HG03039 (cell line): ENCODE measurements around the gene NYNRIN.

ENCODE experiments used
- ATAC-seq: cut with Tn5 transposase; IDR thresholded peaks from one replicate; pipeline ENCODE4 v1.9.1; 2021; ENCODE audit warnings: mild to moderate bottlenecking, moderate library complexity; ENCODE audit not compliant: unreplicated experiment

NYNRIN gene

DNA sequence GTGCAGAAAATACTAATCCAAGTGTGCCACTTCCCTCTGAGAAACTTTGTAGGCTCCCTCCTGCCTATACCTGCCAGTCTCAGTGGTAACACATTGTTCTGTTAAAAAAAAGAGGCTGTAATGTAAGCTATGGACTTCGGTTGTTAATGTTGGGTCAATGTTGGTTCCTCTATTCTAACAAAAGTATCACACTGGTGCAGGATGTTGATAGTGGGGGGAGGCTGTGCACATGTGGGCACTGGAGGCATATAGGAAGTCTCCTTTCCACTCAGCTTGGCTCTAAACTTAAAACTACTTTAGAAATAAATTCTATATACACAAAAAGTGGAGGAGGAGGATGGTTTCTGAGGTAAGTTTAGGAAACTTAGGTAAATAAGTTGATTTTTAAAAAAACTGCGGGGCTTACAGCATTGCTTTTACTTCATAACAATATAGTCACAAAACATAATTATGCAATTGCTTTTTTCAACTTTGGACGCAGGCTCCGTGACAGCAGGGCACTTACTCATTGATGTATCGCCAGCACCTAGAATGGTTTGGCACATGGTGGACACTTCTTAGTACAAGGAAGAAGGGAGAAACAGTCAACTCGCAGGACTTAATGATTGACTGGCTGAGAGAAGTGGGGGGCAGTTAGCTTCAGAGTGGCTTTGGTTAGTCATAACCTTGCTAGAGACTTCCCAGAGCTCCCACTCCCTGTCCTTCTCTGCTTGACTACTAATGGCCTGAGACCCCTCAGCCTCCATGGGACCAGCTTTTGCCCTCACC lies 7.9 kb upstream of the NYNRIN start:
- no peak for ATAC-seq

DNA sequence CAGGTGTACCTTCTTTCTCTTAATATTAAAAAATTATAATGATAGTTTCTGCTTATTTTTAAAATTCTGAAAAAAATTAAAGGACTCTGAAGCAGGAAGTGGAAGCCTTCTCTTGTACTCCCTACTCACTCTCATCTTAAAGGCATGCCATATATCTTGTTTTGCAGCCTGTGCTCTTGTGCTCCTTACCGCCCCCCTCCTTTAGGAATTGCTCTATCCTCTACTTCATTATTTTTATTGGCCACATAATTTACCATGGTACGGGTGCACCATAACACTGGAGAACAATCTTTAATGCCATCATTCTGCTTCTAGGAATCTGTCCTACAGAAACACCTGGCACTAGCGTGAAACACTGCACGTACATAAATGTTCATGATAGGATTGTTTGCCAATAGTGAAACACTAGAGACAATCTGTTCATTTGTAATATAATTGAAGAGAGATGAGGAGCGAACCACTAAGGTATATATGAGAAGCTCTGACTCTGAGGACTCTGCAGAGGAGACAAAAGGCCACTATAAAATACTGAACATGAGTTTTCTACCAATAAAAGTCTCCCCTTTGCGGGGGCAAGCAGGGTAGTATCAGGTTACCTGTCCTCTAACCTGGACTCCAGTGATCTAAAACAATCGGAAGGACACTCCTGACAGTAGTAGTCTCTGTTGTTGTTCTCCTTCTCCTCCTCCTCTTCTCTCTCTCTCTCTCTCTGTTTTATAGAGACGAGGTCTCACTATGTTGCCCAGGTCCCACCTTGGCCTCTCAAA lies 6.3 kb upstream of the NYNRIN start:
- no peak for ATAC-seq

DNA sequence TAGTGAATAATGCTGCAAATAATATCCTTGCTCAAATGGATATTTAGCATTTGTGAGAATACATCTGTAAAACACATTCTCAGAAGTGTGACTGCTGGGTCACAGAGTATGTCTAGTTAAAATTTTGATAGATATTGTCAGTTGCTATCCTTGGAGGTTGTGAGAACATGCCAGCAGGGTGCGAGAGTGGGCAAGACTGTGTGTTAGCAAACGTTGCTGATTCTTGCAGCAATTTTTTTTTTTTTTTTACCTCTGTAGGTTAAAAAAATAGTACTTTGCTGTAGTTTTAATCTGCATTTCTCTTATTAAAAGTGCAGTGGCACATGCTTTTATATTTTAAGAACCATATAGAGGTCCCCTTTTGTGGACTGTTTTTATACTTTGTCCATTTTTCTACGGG lies 4.5 kb upstream of the NYNRIN start:
- no peak for ATAC-seq

DNA sequence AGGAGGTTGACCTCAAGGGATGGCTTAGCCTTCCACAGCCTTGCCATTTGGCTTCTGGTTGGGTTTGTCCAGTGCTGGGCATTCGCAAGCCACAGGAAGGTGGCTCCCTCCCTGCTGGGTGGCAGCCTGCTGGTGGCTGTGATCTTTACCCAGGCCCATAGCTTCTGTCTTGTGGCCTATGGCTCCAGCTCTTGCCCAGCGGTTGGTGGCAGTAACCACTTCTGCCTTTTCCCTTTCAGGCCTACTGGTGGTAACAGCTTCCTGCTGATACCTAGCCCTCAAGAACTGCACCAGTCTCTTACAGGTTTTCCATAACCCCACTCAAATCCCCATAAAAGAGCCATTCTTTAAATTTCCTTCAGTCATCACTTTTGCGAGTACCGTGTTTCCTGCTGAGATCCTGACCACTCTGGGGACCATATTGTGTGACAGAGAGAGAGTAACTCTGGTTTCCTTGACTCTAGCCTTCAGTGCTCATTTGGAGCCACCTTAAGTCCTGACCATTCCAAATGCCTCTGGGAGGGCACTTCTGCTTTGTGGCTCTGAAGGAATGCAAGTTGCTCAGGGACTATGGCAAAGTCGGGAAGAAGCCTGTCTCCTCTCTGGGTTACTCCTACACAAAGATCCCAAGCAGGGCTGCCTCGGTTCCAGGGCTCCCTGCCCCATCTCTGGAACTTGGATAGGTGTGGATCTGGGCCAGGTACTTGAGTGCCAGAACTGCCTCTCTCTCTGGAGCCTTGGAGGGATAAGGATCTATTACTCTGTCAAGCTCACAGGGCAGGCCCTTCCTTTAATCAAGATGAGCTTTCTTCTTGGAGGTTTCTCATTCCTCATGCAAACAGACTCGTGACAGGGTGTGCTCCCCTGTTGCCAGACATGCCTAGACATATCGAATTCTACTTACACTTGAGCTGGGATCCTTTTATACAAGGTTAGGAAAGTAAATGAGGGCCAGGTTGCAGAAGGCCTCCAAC lies 2.9 kb upstream of the NYNRIN start:
- no peak for ATAC-seq

DNA sequence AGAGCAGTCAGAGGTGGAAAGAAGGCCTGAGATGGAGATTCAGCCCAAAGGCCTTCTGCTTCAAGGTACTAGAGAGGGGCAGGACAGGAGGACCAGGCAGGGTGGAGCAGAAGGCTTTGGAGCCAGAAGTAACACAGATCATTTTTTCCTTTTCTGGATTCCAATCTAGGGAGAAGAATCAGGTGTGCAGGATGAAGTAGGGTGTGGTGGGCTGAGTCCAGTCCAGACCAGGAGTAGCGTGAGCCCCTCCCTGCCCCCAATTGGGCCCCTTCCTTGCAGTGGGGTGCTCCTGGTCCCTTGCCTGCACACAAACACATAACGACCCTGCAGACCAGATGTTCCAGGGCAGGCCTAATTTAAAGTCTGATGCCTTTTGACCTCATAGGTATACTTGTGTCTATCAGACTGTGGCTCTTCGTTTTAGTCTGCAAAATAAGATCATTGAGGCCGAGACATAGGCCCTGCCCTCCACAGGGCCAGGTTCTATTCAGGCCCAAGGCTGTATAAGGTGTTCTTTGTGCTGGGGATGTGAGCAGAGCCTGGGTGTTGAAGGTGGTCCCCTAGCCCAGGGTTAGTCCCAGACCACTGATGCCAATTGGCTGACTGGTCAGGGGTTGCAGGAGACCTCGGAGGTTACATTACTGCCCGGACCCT lies 1.0 kb upstream of the NYNRIN start:
- ATAC-seq: no peak

DNA sequence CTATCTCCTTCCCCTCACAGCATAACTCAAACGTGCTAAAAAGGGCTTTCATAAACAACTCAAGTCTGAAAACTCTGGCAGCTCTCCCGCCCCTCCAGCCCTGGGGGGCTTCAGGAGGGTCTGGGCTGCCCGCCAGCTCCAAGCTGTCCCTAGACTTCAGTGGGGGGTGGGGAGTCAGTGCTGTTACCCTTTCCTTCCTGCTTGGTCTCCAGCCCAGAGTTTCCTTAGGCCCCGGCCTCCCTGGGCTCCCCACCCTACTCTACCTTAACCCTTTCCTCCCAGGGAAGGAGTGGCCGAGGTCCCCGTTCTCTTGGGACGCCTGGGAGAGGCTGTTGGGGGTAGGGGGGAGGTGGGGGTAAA lies 530 bp upstream of the NYNRIN start:
- no peak for ATAC-seq

DNA sequence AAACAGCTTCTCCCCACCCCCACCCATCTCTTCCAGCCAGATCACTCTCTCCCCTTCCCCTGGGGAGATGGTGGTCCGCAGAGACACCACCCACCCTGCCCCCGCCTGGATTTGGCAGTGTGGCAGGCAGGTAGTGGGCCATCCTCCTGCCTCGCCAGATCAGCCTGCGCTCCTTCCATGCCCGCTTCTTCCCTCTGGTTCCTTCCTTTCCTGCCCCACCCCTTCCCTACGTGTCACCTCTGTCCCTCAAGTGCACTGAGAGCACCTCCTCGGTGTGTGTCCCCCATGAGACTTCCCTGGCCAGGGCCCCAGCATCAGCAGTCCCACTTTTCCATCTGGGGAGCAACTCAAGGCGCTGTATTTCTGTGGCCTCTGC lies 632 bp downstream of the NYNRIN start:
- ATAC-seq: no peak

DNA sequence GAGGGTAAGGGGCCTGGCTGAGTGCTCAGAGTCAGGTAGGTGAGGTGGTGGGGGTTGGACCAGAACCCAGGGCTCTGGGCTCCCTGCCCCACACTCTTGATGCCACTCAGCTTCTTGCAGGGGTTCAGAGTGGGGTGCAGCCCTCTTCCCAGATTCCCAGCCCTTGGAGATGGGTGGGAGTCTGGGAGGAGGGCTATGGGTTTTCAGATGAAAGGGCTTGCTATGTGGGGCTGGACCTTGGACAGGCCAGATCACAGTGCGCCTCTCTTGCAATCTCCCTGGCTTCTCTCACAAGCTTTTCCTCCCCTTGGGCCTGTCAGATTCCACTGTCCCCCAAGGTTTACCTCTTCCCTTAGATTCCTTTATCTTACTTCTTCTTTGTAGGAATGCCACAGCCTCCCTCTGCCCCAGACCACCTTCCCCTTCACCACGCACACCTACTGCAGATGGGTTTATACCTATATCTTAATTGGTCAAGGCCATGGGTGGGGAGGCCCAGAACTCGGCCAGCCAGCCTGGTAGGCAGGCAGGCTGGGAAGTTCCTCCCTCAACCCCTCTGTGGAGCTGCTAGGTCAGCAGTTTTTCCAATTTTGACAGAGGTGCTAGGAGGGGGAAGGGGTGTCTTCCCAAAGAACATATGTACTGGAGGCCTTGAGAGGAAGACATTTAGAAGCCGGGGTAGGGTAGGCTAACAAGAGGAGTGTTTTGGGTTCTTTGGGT lies 1.4 kb downstream of the NYNRIN start:
- no peak for ATAC-seq

DNA sequence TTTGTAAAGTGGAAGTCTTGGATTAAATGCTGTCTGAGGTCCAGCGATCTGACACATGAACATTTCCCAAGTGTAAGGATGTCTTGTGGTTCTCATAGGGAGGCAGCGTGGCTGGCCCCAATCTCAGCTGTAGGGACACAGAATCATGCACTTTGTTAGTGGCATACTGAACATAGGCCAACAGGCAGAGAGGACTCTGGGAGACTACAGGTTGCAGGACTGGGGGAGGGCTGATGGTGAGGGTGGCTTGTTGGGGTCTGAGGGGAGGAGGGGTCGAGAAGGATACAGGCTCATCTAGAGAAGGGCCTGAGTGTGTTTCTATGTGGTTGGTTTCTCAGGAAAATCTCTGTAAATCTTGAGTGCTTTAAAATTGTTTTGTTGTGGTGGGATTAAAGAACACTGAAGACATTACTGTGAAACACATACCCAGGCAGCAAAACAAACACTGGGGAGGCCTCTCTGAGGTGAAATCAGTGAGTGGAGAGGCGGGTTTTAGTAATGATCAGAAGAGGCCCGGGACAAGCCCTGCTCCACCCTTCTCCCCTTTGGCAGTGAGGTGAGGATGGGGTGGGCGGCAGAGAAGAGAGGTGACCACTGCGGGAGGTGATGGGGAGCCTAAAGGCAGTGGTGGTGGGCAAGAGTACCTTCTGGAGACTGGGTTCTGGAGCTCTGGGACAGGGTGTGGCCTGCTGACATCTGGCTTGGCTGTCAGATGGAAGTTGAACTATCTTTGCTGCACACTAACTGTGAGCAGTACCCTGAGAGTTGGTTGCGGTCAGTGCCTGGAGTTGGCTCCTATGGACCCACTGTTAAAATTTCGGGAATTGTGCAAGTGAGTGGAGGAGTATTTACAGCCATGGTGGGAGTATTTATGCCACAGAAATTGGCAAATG lies 3.3 kb downstream of the NYNRIN start:
- ATAC-seq: no peak

DNA sequence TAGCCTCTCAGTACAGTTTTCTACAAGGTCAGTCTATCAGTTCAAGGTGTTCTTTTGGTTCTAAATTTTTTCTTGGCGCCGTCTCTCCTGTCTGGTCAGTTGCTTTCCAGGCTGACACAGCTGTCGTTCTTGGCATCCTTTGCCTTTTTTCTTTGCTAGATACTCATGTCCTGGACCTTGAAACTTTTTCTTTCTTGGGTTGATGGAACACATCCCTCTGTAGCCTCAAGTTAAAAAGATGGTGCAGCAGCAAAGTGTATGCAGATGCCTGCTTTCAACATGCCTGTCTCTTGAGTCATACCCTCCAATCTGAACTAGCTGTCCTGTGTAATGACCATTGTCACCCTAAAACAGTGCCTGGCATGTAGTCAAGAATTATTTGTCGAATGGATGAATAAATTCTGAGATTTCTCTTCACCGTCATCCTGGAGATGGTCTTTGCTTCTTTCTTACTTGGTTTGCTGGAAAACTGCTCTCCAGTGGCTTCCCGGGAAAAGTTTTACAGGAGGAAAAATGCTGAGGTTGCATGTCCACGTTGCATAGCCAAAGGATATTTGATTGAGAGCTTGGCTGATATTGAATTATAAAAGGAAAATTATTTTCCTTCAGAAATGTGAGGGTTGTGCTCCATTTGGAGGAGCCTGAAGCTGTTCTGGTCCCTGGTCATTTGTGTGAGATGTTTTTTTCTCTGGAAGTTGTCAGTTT lies 4.6 kb downstream of the NYNRIN start:
- no peak for ATAC-seq

DNA sequence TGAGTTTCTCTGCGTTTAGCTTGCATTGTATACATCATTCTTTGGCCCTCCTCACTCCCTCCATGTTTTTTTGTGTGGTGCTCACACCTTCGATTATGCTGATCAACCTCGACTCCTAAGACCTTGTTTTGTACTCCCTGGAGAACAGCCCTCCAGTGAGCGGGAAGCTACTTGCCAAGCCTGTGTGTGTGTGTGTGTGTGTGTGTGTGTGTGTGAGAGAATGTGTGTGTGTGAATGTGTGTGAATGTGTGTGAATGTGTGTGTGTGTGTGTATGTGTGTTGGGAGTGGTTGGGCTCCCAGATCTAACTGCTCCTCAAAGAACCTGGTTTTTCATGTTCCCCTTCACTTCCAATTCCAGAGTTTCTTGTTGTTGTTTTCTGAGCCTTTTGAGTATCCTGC lies 6.0 kb downstream of the NYNRIN start:
- no peak for ATAC-seq

DNA sequence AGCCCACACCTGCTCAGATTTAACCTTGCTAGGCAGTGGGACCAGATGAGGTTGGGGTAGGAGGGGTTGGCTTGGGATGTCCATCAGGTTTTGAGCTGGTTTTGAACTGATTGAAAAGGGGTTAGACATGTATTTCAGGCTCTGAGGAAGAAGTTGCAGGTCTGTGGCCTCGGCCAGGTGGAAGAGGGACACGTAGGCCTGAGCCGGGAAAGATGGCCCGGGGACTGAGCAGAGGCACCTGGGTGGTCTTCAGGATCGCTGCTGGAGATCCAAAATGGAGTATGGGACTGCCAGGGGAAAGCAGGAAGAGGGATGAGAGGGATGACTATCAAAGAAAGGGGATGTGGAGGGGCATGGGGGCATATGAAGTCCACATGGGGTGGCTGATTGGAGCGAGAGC lies 7.6 kb downstream of the NYNRIN start:
- no peak for ATAC-seq

DNA sequence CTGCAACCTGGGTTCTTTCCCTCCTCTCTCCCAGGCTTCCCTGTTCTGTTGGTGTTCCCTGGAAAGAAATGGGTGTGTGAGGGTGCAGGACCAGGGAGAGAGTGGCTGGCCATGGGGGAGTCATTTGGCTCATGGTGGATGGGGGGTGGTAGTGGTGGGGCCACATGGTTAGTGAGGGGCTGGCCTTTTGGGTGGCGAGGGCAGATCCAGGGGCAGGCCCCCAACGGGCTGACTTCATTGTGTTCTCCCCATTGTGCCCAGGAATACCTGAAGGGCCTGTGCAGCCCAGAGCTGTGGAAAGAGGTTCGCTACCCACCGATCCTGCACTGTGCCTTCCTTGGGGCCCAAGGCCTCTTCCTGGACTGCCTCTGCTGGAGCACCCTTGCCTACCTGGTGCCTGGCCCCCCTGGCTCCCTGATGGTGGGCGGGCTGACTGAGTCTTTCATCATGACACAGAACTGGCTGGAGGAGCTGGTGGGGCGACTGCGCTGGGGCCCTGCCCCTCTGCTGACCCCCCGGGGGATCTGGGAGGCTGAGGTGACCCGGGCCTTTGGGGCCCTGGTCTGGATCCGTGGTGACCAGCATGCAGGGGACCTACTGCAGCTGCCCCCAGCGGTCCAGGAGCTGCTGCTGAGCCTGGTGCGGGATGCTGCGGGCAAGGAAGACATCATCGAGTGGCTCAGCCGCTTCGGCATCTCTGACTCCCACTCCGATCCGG lies 9.0 kb downstream of the NYNRIN start:
- ATAC-seq: no peak

DNA sequence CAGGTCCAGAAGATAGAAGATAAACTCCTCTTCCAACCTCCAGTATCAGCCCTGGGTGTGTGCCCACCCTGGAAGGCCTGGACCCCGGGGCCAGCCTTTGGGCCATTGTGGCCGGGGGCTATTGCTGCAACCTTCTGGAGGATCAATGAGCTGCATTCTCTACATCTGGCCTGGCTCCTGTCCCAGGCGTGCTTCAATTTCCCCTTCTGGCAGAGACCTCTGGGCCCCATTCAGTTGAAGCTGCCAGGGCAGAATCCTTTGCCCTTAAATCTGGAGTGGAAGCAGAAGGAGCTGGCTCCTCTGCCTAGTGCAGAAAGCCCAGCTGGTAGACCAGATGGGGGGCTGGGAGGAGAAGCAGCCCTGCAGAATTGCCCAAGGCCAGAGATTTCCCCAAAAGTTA lies 10.0 kb downstream of the NYNRIN start:
- ATAC-seq: no peak

DNA sequence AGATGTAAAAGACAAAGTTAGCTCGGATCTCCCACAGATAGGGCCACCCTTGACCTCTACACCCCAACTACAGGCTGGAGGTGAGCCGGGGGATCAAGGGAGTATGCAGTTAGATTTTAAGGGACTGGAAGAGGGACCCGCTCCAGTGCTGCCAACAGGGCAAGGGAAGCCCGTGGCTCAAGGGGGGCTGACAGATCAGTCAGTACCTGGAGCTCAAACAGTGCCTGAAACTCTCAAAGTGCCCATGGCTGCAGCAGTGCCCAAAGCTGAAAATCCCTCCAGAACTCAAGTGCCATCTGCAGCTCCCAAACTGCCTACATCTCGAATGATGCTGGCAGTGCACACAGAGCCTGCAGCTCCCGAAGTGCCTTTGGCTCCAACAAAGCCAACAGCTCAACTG lies 10.4 kb downstream of the NYNRIN start:
- ATAC-seq: no peak

DNA sequence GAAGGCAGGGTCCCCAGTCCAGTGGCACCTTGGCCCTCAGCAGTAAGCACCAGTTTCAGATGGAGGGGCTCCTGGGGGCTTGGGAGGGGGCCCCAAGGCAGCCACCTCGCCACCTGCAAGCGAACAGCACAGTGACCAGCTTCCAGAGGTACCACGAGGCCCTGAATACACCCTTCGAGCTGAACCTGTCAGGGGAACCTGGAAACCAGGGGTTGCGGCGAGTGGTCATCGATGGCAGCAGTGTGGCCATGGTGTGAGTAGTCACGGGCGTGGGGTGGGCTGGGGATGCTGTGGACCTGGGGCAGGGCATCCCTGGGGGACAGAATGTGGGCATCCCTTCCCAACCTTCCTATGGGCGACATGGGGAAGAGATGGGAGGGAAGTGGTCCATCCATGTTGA lies 11.2 kb downstream of the NYNRIN start:
- ATAC-seq: no peak

DNA sequence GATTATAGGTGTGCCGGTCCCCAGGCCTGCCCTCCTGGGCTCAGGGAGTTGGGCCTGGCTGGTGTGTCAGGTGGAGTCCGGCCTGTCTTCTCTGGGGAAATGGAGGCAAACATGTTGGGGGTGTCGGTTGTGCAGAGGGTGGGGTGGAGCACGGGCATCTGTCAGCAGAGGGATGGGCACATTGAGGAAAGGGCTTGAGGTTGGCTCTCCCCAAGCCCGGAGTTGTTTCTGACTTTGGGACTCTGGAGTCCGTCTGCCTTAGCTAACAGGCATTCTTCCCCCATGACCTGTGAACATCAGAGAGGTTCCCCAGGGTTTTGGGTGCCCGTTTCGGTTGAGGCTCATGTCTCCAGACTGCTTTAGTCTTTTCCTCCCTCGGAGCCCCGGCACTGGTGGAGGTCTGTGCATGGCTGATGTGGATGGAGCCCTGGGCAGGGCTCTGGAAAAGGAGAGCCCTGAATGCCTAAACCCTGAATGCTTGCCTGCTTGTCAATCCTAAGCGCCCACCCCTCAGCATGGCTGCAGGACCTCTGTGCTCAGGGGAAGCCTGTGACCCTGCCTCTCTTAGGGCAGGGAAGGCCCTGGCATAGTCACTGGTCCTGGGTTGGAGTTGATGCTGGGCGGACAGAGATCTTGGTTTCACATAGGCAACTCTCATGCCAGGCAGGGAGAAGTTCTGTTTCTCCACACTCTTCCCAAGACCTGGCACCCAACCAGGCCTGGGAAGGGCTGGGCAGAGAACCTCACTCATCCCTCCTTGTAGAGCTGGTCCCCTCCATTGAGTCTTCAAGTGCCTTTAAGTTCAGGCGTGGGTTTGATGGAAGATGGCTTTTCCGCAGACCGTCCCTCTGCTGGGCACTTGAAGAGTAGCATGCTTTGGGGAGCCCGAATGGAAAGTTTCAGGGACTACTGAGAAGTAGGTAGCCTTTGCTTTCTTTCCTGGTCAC lies 12.9 kb downstream of the NYNRIN start:
- no peak for ATAC-seq
